Stimulated activated CD8-positive, alpha-beta memory T cell treated with anti-CD3 and anti-CD28 coated beads, Interleukin-15, amount 100 ng/mL, for 48 hours (primary cell): ENCODE data around the gene TTC24.
"Not testable (repeated sequence)": the region's sequence is repeated elsewhere in the genome, so short reads cannot be mapped to it uniquely, and the experiment has no call there.

Experiments
- DNase-seq, 2 donors: peaks; one replicate each; pipeline ENCODE4 v3.0.0-alpha.2; 2020; ENCODE audit warnings: low read depth in 2 of 2

The TTC24 gene

GRCh38 chr1:156579472-156579871 lies at the start of gene TTC24:
TTC24 (plus strand) TSS chr1:156579723; CDS start chr1:156581365, 1,642 bp downstream.
- no peak for DNase-seq

- DNase-seq, result no peak
Observed at GRCh38 chr1:156530006-156530405, 49.5 kb upstream of the TTC24 start.

- no peak for DNase-seq
Observed at GRCh38 chr1:156532374-156532773, 47.1 kb upstream of the TTC24 start.

- DNase-seq, result no peak
Observed at GRCh38 chr1:156533568-156534220, 45.8 kb upstream of the TTC24 start.

GRCh38 chr1:156534424-156535060 lies 45.0 kb upstream of the TTC24 start:
- no peak for DNase-seq

GRCh38 chr1:156537027-156537426 lies 42.5 kb upstream of the TTC24 start:
- DNase-seq, result no peak

- no peak for DNase-seq
Observed at GRCh38 chr1:156538711-156539440, 40.6 kb upstream of the TTC24 start.

- no peak for DNase-seq
Observed at GRCh38 chr1:156539818-156540355, 39.6 kb upstream of the TTC24 start.

- DNase-seq, result no peak
Observed at GRCh38 chr1:156540955-156541354, 38.6 kb upstream of the TTC24 start.

GRCh38 chr1:156543066-156543465 lies 36.5 kb upstream of the TTC24 start:
- DNase-seq, result no peak

GRCh38 chr1:156544592-156545102 lies 34.9 kb upstream of the TTC24 start:
- no peak for DNase-seq

GRCh38 chr1:156546267-156546666 lies 33.3 kb upstream of the TTC24 start:
- no peak for DNase-seq

- no peak for DNase-seq
Observed at GRCh38 chr1:156547434-156547833, 32.1 kb upstream of the TTC24 start.

GRCh38 chr1:156547982-156548381 lies 31.5 kb upstream of the TTC24 start:
- no peak for DNase-seq

GRCh38 chr1:156549390-156549789 lies 30.1 kb upstream of the TTC24 start:
- DNase-seq, result no peak

GRCh38 chr1:156549831-156550230 lies 29.7 kb upstream of the TTC24 start:
- DNase-seq, result no peak

GRCh38 chr1:156550346-156550745 lies 29.2 kb upstream of the TTC24 start:
- no peak for DNase-seq

GRCh38 chr1:156551066-156551643 lies 28.4 kb upstream of the TTC24 start:
- no peak for DNase-seq

- DNase-seq, result no peak
Observed at GRCh38 chr1:156551869-156552268, 27.7 kb upstream of the TTC24 start.

GRCh38 chr1:156552518-156552917 lies 27.0 kb upstream of the TTC24 start:
- DNase-seq, result no peak

- DNase-seq, result not testable (repeated sequence)
Observed at GRCh38 chr1:156552937-156553336, 26.6 kb upstream of the TTC24 start.

GRCh38 chr1:156553860-156554485 lies 25.6 kb upstream of the TTC24 start:
- DNase-seq, result no peak
